Liver (tissue), 9 donors: ENCODE results near the gene KCNJ1. TPM values are rescaled to one million over a fixed set of nuclear protein-coding genes. Genes with fewer than 3 reads are reported as not detected.

Experiments used
- DNase-seq: peaks from one replicate; pipeline ENCODE4 v3.0.0-alpha.2; 2017; ENCODE audit warnings: low spot score
- H3K27ac ChIP-seq, 2 donors: one replicate each; pipeline ENCODE4 v1.7.0; 2013; ENCODE audit warnings: inconsistent platforms in 2 of 2, low read length in 2 of 2, control low read depth in 1 of 2, low read depth in 1 of 2, mild to moderate bottlenecking in 1 of 2
- H3K27me3 ChIP-seq, 4 donors: one replicate each; pipeline versions ENCODE4 v1.6.1 to v1.7.0; 2013; ENCODE audit warnings: low read length in 3 of 4, inconsistent platforms in 1 of 4, mild to moderate bottlenecking in 1 of 4, moderate library complexity in 1 of 4; ENCODE audit not compliant: control insufficient read depth in 4 of 4, insufficient read depth in 4 of 4
- H3K36me3 ChIP-seq, 4 donors: one replicate each; pipeline versions ENCODE4 v1.6.1 to v1.7.0; 2013; ENCODE audit warnings: low read length in 3 of 4, mild to moderate bottlenecking in 3 of 4, low read depth in 1 of 4, moderate library complexity in 1 of 4; ENCODE audit not compliant: control insufficient read depth in 4 of 4, insufficient read depth in 3 of 4
- H3K4me1 ChIP-seq, 4 donors: one replicate each; pipeline versions ENCODE4 v1.6.1 to v1.7.0; 2013; ENCODE audit warnings: low read length in 3 of 4, mild to moderate bottlenecking in 3 of 4, moderate library complexity in 1 of 4; ENCODE audit not compliant: control insufficient read depth in 4 of 4, insufficient read depth in 4 of 4
- H3K4me3 ChIP-seq, 3 donors: one replicate each; pipeline versions ENCODE4 v1.6.1 to v1.7.0; 2013; ENCODE audit warnings: low read length in 3 of 3, control low read depth in 1 of 3, low read depth in 1 of 3, mild to moderate bottlenecking in 1 of 3
- H3K9ac ChIP-seq, 2 donors: one replicate each; pipeline ENCODE4 v1.7.0; 2013; ENCODE audit warnings: low read length in 2 of 2, mild to moderate bottlenecking in 2 of 2, moderate library complexity in 2 of 2, control low read depth in 1 of 2, low read depth in 1 of 2
- H3K9me3 ChIP-seq, 4 donors: one replicate each; pipeline versions ENCODE4 v1.6.1 to v1.7.0; 2013; ENCODE audit warnings: low read length in 3 of 4; ENCODE audit not compliant: control insufficient read depth in 4 of 4
- ATF3 ChIP-seq: IDR thresholded peaks from 2 replicates; pipeline ENCODE4 v1.6.1; 2016; ENCODE audit warnings: antibody characterized with exemption
- CTCF ChIP-seq: fragments of 150-350 bp; IDR thresholded peaks from 2 replicates; pipeline ENCODE4 v1.5.1; 2017; ENCODE audit warnings: improper control_type of control experiment, low read depth, low read length; ENCODE audit not compliant: missing input control
- FOXA1 ChIP-seq: IDR thresholded peaks from 2 replicates; pipeline ENCODE4 v1.6.1; 2016; ENCODE audit warnings: antibody characterized with exemption
- FOXA2 ChIP-seq: IDR thresholded peaks from 2 replicates; pipeline ENCODE4 v1.6.1; 2016; ENCODE audit warnings: antibody characterized with exemption
- GABPA ChIP-seq, 2 donors: IDR thresholded peaks in 1 of 2; conservative IDR thresholded peaks in 1 of 2; 2 replicates each; pipeline ENCODE4 v1.6.1; 2016; ENCODE audit warnings: antibody characterized with exemption in 2 of 2, mild to moderate bottlenecking in 1 of 2, moderate library complexity in 1 of 2
- HNF4A ChIP-seq, 2 donors: conservative IDR thresholded peaks; 2 replicates each; pipeline ENCODE4 v1.6.1; 2016; ENCODE audit warnings: antibody characterized with exemption in 2 of 2, mild to moderate bottlenecking in 2 of 2
- HNF4G ChIP-seq: IDR thresholded peaks from 2 replicates; pipeline ENCODE4 v1.6.1; 2016; ENCODE audit warnings: antibody characterized with exemption
- JUND ChIP-seq, 2 donors: IDR thresholded peaks; 2 replicates each; pipeline ENCODE4 v1.6.1; 2016; ENCODE audit warnings: antibody characterized with exemption in 2 of 2
- MAX ChIP-seq: IDR thresholded peaks from 2 replicates; pipeline ENCODE4 v1.6.1; 2016; ENCODE audit warnings: antibody characterized with exemption
- NR2F2 ChIP-seq: IDR thresholded peaks from 2 replicates; pipeline ENCODE4 v1.6.1; 2016; ENCODE audit warnings: antibody characterized with exemption
- RAD21 ChIP-seq, 2 donors: IDR thresholded peaks; 2 replicates each; pipeline ENCODE4 v1.6.1; 2016; ENCODE audit warnings: antibody characterized with exemption in 2 of 2, mild to moderate bottlenecking in 2 of 2
- REST ChIP-seq: IDR thresholded peaks from 2 replicates; pipeline ENCODE4 v1.6.1; 2016; ENCODE audit warnings: antibody characterized with exemption, mild to moderate bottlenecking
- RXRA ChIP-seq, 2 donors: IDR thresholded peaks; 2 replicates each; pipeline ENCODE4 v1.6.1; 2017 to 2018; ENCODE audit warnings: antibody characterized with exemption in 2 of 2, mild to moderate bottlenecking in 1 of 2
- SP1 ChIP-seq: IDR thresholded peaks from 2 replicates; pipeline ENCODE4 v1.6.1; 2018; ENCODE audit warnings: antibody characterized with exemption, mild to moderate bottlenecking
- TAF1 ChIP-seq: conservative IDR thresholded peaks from 2 replicates; pipeline ENCODE4 v1.6.1; 2016; ENCODE audit warnings: antibody characterized with exemption, mild to moderate bottlenecking
- ZBTB33 ChIP-seq: IDR thresholded peaks from 2 replicates; pipeline ENCODE4 v1.6.1; 2016; ENCODE audit warnings: antibody characterized with exemption
- WGBS: extraction: QIAGEN DNeasy Blood & Tissue Kit; methylation state at CpG from one replicate; pipeline ENCODE4 v1.1.7; 2013; 5-methylcytosine and 5-hydroxymethylcytosine counted together
- polyA plus RNA-seq, 2 donors: library from polyadenylated mRNA; stranded (reverse) in 1 of 2; unstranded in 1 of 2; fragments of 200-250 nt in 1 of 2; fragments of >200 nt in 1 of 2; fragmentation: Nextera tagmentation in 1 of 2; extraction: Ambion mirVana in 1 of 2; gene quantifications; one replicate each; pipeline versions ENCODE4 v1.2.1 to v1.2.3, GENCODE V29; 2013 to 2015
- total RNA-seq, 2 donors: library from RNA; depleted of rRNA; stranded (reverse); fragments of >200 nt; gene quantifications; one replicate each; pipeline ENCODE4 v1.2.3, GENCODE V29; 2014
- donor health status: healthy.
- donor health status: healthy.
- donor health status: healthy.
- donor health status: healthy.
- donor health status: healthy.

The KCNJ1 gene
- total and polyA plus RNA-seq, 4 donors, result 0.14 to 0.23 TPM; not detected in 2

- 29% methylated on average over 9 of the region's 9 CpGs for WGBS
- H3K4me1 ChIP-seq, result peaks cover 16 to 35% (median 20%) of the 10 kb centered on the region in 4 donors
These were observed 23.1 kb upstream of the KCNJ1 start for GRCh38 chr11:128890216-128890542.

More at GRCh38 chr11:128890216-128890542, 23.1 kb upstream of the KCNJ1 start:
- Histone ChIP-seq H3K27ac (no peak overlapping the region), H3K36me3 (no peaks in the 10 kb centered on the region), H3K4me3 (peak overlapping the region in 1 of 3 donors; percentile 54), H3K9ac (no peak overlapping the region), H3K27me3 (no peaks in the 10 kb centered on the region), H3K9me3 (no peaks in the 10 kb centered on the region)
- no peak for DNase-seq
- TF ChIP-seq CTCF (no peak), RXRA (IDR thresholded peaks at IDR 0.05) (no peak), ZBTB33 (no peak), FOXA2 (no peak), REST (no peak), TAF1 (no peak), GABPA (IDR thresholded peaks at IDR 0.05 in 1 of 2, conservative IDR thresholded peaks at IDR 0.05 in 1 of 2) (no peak), MAX (no peak), SP1 (no peak), NR2F2 (no peak), ATF3 (no peak), HNF4A (conservative IDR thresholded peaks at IDR 0.05) (no peak), FOXA1 (no peak), RAD21 (IDR thresholded peaks at IDR 0.05) (no peak), HNF4G (no peak), JUND (IDR thresholded peaks at IDR 0.05) (no peak)
